Stimulated activated CD4-positive, alpha-beta T cell treated with anti-CD3 and anti-CD28 coated beads, Interleukin-12 subunit alpha, Interleukin-12 subunit beta, amount 100 ng/mL, for 48 hours (primary cell): ENCODE measurements around the gene NAGS.
"Not testable (repeated sequence)": the region's sequence is repeated elsewhere in the genome, so short reads cannot be mapped to it uniquely, and the experiment has no call there.

Experiments used
- DNase-seq, 3 donors: peaks; one replicate each; pipeline ENCODE4 v3.0.0-alpha.2; 2020; ENCODE audit warnings: low read depth in 2 of 3, low spot score in 1 of 3

The NAGS gene

GRCh38 chr17:44006272-44006597 lies 1.8 kb downstream of the NAGS start:
- no peak for DNase-seq

- peak; percentile 97 to 99 (median 99) for DNase-seq
These were observed 2.4 kb downstream of the NAGS start for GRCh38 chr17:44006598-44007345.

- no peak for DNase-seq
These were observed 3.2 kb downstream of the NAGS start for GRCh38 chr17:44007346-44008204.

GRCh38 chr17:44008205-44008909 lies 3.9 kb downstream of the NAGS start:
- no peak for DNase-seq

- DNase-seq: no peak
These were observed 6.7 kb downstream of the NAGS start for GRCh38 chr17:44010966-44011647.

GRCh38 chr17:44011876-44012275 lies 7.5 kb downstream of the NAGS start:
- DNase-seq: no peak

- no peak for DNase-seq
These were observed 8.0 kb downstream of the NAGS start for GRCh38 chr17:44012391-44012790.

- no peak for DNase-seq
These were observed 8.5 kb downstream of the NAGS start for GRCh38 chr17:44012874-44013273.

GRCh38 chr17:44014133-44014436 lies 9.7 kb downstream of the NAGS start:
- DNase-seq: no peak

- peak; percentile 80 to 84 (median 84) for DNase-seq
These were observed 10.2 kb downstream of the NAGS start, which contains the start of gene TMEM101 for GRCh38 chr17:44014437-44015172. Gene TMEM101 (minus strand): TSS chr17:44014963. CDS start chr17:44014952, 11 bp downstream.

GRCh38 chr17:44021227-44021626 lies 16.8 kb downstream of the NAGS start:
- not testable (repeated sequence) for DNase-seq

GRCh38 chr17:44022246-44022645 lies 17.8 kb downstream of the NAGS start:
- DNase-seq: no peak

- DNase-seq: no peak
These were observed 19.3 kb downstream of the NAGS start for GRCh38 chr17:44023545-44024270.

- no peak for DNase-seq
These were observed 19.8 kb downstream of the NAGS start for GRCh38 chr17:44024271-44024663.

- DNase-seq: no peak
These were observed 20.4 kb downstream of the NAGS start for GRCh38 chr17:44024853-44025252.

GRCh38 chr17:44029736-44030135 lies 25.3 kb downstream of the NAGS start:
- DNase-seq: no peak

GRCh38 chr17:44030482-44030881 lies 26.1 kb downstream of the NAGS start:
- DNase-seq: no peak

- DNase-seq: no peak
These were observed 29.5 kb downstream of the NAGS start for GRCh38 chr17:44033861-44034408.

- not testable (repeated sequence) for DNase-seq
These were observed 30.3 kb downstream of the NAGS start for GRCh38 chr17:44034688-44035087.

- no peak for DNase-seq
These were observed 33.0 kb downstream of the NAGS start for GRCh38 chr17:44037471-44037870.
